CD4-positive, alpha-beta T cell treated with Interleukin-12 subunit alpha and Interleukin-12 subunit beta, for 1 hour (primary cell): Measurements from ENCODE around the gene TMEM200B.
"Not testable (repeated sequence)": the region's sequence is repeated elsewhere in the genome, so short reads cannot be mapped to it uniquely, and the experiment has no call there.

ENCODE experiments used
- DNase-seq: peaks from one replicate; pipeline ENCODE4 v3.0.0-alpha.2; 2020

Gene TMEM200B

DNA sequence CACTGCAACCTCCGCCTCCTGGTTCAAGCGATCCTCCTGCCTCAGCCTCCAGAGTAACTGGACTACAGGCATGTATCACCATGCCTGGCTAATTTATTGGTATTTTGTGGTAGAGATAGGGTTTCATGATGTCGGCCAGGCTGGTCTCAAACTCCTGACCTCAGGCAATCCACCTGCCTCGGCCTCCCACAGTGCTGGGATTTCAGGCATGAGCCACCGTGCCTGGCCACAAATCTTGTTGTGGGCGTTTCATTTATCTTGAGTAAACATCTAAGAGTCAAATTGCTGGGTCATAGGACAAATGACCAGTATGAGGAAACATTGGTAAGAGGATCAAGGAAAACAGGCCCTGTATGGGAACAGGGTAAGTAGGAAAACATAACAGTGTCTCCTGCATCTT is 17.9 kb downstream of the TMEM200B start:
- DNase-seq: no peak

DNA sequence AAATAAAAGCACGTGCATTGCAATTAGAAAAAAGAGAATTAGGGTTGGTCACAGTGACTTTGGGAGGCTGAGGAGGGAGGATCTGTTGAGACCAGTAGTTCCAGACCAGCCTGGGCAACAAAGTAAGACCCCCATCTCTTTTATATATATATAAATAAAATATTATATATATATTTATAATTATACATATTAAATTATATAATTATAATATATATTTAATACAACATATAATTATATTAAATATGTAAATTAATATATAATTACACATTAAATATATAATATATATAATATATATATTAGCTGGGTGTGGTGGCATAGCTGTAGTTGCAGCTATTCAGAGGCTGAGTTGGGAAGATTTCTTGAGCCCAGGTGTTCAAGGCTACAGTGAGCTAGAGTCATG is 23.2 kb downstream of the TMEM200B start:
- DNase-seq: no peak

DNA sequence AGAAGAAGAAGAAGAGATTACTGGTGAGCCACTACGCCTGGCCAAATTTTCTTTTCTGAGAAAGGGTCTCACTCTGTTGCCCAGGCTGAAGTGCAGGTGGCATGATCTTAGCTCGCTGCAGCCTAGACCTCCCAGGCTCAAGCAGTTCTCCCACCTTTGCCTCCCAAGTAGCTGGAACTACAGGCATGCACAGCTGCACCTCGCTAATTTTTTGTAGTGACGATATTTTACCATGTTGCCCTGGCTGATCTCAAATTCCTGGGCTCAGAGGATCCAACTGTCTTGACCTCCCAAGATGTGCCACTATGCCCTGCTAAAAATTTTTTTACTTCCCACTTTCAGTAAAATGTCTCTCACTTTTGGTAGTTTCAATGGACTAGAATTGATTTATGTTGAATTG is 24.4 kb downstream of the TMEM200B start:
- DNase-seq: no peak

DNA sequence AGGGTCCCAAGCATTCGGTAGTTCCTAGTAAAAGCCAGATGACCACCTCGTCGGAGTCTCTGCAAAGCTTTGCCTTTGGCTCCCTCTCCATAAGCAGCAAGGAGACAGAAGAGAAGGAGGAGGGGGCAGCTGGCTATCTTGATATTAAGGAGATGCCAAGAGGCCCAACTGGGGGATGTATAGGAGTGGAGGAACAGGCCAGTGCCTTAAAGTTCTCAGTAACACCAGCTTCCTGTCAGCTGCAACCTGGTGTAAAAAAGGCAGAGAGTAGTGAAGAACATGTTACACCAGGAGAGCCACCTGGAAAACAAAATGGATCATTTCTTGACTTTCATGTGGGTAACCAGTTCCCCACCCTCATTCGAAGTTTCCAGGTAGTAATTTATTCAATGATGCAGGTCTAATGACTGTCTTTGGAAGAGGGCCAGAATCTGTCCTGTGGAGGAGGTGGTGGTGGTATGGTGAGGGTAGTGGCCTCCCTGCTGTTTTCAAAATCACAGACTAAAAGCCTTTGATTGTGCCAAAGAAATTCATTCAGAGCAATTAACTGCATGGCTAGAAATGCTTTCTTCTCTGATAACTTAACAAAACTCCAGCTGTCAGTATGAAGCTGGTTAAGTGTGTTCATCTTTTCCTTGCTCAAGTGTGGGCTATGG is 27.3 kb downstream of the TMEM200B start:
- DNase-seq: no peak

DNA sequence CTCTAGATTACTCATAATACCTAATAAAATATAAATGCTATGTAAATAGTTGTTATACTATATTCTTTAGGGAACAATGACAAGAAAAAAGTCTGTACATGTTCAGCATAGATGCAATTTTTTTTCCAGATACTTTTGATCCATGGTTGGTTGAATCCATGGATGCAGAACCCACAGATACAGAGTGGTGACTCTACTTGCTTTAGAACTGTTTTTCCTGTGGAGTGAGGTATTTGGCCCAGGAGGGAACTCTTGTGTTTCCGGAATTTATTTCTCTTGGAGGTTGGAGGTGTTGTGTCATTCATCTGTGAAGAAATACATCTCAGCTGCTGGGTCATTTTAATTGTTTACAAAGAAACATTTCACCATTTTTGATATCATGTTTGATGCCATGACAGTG is 28.7 kb downstream of the TMEM200B start:
- DNase-seq: no peak

DNA sequence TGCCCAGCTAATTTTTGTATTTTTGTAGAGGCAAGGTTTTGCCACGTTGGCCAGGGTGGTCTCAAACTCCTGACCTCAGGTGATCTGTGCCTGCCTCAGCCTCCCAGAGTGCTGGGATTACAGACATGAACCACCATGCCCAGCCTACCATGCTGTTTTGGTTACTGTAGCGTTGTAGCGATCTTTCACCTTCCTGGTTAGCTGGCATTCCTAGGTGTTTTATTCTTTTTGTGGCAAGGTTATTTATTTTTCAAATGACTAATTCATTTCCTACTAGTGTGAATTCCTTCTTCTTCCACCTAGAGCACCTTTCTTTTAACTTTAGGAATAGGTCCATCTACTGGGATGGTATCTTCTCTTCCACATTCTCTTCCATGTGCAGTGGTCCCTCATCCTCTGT is 29.3 kb downstream of the TMEM200B start:
- DNase-seq: no peak

DNA sequence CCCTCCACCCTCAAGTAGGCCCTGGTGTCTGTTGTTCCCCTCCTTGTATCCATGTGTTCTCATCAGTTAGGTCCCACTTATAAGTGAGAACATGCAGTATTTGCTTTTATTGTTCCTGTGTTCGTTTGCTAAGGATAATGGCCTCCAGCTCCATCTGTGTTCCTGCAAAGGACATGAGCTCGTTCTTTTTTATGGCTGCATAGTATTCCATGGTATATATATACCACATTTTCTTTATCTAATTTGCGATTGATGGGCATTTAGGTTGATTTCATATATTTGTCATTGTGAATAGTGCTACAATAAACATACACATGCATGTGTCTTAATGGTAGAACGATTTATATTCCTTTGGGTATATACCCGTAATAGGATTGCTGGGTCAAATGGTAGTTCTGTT is 31.0 kb downstream of the TMEM200B start:
- not testable (repeated sequence) for DNase-seq

DNA sequence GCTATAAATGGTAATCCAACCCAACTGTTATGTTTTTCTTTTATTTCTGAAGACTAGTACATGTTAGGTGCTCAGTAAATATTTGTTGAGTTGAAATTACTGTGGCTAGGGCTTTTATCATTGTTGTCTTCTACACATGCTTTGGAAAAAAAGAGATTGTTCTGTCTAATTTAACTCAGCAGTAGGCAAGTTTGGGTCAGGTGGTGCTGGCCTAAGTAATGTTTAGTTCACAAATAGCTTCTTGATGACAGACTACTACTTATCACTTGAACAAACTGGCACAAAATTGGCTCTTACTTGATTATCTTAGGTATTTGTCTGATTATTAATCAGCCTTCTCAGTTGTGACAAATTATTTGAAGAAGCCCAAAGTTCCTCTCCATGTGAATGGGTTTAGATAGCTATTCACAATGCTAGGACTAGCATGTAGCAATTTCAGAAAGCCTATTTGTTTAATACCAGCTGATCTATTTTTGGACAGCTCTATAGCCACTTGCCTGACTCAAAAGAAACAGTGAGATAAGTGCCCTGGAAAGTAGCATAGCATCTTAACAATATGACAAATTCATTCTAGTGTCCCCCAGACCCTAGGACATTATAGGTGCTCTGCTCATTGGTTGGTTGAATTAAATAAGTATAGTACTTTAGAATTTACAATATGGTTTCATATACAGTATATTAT is 32.6 kb downstream of the TMEM200B start:
- DNase-seq: no peak

DNA sequence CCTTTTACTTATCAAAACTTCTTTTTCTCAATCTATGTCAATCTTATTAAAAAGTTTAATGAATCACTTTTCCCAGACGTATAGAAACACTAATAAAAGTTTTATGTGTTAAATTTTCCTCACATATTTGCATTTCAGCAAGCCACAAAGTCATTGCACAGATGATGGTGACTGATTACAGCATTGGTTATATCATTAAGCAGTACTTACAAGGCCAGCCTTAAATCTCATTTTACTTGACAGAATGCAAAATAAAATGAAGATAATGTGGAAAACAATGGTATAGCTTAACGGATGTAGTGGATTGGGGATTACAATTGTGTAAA is 39.5 kb downstream of the TMEM200B start:
- no peak for DNase-seq

DNA sequence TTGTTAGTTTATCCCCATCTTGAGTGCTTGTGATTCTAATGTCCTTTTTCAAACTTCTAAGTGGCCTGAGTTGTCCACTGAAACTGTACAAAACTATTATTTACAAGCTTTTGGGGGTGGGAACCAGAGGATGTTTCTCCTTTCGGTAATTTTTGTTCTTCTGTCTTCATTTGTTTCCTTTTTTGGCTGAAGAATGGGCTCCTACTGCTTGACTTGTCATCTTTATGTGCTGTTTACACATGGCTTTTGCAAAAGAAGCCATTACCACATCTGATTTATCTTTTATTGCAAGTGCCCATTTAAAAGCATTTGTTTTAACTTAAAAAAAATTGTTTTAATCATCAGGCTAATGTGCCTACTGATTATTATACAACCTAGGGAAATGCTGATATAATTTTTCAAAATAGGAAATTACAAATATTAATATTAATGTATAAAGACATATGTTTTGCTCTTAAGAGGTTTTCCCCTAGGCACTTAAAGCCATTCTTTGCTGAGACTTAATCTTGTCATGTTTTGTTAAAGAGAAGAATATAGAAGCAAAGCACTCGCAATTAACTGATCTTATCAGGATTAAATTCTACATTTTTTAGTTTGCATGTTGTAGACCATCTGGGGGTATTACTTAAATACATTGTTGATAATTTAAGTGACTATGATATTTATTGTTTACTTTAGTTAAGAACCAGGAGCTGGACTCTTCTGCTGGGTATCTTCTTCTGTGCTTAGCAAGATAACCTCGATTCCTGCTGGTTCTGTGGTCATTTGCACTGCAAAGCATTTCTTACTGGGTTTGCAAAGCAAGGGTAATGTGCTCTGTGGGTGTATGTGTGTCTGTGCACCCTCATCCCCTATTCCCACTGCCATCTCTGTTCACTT is 40.1 kb downstream of the TMEM200B start:
- no peak for DNase-seq

DNA sequence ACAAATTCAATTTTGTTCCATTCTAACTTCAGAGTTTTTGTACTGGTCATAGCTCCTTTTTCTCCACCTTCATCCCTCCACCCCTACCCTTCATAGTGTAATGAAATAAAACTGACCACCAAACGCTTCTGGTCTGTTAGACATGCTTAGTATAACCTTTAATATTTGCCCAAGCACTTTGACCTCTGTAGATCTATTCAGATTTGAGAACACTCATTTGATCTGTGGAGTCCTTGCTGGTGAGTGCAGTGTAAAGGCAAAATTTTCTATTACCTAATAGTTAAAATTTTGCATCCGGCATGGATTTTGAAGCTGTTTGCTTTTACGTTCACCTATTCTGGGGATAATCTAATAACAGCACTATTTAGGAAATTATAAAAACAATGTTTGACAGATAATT is 41.2 kb downstream of the TMEM200B start:
- no peak for DNase-seq

DNA sequence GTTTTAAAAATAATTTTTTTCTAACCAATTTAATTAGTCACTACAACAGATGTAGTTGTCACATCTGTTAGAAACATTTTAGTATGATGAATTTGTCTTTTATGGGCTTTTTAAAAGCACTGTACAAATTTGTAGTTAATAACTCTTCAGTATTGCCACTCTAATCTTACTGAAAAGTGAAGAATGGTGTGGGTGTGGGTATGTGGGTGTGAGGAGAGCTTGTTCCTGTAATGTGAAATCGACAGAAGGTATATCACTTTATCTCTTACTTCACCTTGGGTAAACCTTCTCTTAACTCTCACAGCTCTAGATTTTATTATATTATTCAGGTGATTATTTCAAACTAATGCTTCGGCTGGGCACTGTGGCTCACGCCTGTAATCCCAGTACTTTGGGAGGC is 42.5 kb downstream of the TMEM200B start:
- DNase-seq: no peak

DNA sequence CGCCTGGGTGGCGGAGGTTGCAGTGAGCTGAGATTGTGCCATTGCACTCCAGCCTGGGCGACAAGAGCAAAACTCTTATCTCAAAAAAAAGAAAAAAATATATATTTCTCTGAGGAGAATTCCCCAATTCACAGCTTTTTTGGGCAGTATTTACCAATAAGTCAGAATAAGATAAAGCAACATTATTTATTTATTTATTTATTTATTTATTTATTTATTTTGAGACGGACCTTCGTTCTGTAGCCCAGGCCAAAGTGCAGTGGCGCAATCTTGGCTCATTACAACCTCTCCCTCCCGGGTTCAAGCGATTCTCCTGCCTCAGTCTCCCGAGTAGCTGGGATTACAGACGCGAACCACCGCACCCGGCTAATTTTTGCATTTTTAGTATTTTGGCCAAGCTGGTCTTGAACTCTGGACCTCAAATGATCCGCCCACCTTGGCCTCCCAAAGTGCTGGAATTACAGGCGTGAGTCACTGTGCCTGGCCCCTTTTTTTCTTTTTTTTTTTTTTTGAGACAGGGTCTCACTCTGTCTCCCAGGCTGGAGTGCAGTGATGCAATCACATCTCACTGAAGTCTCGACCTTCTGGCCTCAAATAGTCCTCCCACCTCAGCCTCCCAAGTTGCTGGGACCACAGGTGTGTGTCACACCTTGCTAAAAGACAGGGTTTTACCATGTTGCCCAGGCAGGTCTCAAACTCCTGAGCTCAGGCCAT is 43.6 kb downstream of the TMEM200B start:
- DNase-seq: not testable (repeated sequence)

DNA sequence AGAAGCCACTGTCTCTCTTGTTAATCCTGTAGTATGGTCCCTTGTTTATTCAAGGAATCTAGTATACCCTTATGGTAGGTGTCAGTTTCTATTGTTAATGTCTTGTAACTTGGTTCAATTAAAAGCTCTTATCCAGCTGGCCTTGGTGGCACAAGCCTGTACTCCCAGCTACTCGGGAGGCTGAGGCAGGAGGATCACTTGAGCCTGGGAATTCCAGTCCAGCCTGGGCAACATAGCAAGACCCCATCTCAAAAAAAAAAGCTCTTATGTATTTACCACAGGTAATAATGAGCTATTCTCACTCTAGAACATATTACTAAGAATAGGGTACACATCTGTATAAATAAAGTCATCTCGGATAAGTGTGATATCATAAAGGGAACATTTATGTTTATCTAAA is 46.5 kb downstream of the TMEM200B start:
- DNase-seq: no peak
